Right ventricle myocardium superior (tissue), 1 donor: ENCODE measurements around the gene RND3. TPM values are rescaled to one million over a fixed set of nuclear protein-coding genes. Genes with fewer than 3 reads are reported as not detected.
A peak's percentile ranks its signal among the peaks of the same experiment; 100 is the strongest.

Source experiments
- ATAC-seq: fragments of 200-7000 bp; cut with Tn5 transposase; one replicate; pipeline ENCODE4 v1.9.1; 2020; ENCODE audit warnings: mild to moderate bottlenecking; ENCODE audit not compliant: poor library complexity
- DNase-seq: peaks from one replicate; pipeline ENCODE4 v3.0.0-alpha.2; 2020
- intact Hi-C: fragments of 100-400 bp; cut with DNase I; formaldehyde crosslinking; loops from one replicate; pipeline ENCODE4 v1.11.2; 2022
- total RNA-seq: library from RNA; stranded (reverse); fragmentation: NEBNext Ultra II Directional; extraction: Animal tissue kit (Norgen Biotek cat#: 25700); gene quantifications from one replicate; pipeline ENCODE4 v1.2.1, GENCODE V29; 2021
- donor health status: DM: no; HTN: yes; CAD: no; lungs with severe emphysema.

RND3 gene
- total RNA-seq, 1 donor from 2014 or later, result 20.4 TPM

DNA sequence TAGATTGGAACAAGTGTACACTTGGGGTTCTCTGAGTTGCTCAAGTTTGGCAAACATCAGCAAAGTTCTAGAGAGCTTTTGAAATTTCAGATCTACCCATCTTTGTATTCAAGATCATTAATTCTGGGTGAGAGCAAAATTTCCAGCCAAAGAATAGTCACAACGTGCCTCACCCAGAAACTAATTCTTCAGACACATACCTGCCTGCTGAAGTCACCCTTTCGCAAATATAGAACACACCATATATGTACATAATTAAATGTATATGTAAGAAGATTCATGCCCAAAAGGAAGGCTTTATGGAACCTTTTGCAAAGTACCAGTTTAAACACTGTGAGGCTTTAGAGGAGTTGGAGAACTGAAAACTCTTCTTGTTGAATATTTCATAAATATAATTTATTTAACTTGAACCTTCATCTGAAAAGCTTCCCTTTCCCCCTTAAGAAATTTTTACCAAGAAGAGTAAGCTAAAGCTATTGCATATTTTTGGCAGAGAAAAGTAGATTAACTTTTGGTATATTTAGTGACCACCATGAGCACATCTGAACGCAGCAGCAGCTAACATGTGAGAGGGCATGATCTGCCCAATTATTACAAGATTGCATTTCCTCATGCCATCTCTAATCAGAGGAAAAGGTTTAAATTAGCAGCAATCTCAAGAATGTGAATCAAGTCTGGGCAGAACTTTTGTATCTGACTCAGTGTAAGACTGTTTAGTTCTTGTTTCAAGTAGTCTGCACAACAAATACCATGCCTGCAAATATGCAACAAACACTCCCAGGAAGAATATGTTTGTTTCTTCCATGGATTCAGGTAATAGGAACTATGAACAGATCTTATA, 8.2 kb downstream of the RND3 start:
- DNase-seq, result no peak
- intact Hi-C loops, result no loop called here
- ATAC-seq, result no peak

DNA sequence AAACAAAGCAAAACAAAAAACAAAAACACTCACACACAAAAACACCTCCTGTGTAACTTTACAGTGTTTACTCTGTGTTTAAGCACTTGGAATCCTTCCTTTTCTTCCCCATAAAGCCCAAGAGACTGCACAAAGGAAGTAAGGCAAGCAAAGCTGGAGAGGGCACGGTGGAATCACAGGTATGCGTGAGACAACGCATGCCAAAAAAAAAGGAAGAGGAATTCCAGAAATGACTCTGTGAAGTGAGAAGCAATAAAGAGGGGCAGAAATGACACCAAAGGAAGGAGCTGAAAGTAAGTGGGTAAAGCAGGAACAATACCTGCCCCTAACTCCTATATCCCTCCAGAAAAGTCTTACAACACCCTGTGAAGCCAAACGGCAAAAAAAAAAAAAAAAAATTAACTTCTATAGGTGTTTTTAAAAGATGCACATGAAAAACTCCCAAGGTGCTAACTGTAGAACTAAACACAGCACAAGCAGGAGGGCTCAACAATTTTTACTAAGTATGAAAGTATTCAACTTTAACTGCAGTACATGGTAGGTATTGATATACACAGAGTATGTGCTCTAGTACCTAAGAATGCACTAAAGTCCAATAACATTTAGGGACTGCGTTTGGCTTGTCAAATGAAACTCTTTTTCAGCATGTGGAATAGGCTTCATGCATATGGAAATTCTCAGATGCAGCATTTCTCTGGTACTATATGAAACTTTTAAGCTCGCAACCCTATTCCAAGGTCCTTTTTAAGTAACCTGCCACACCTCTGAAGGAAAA, 9.1 kb downstream of the RND3 start:
- ATAC-seq, result no peak
- DNase-seq, result no peak
- intact Hi-C loops, result no loop called here

DNA sequence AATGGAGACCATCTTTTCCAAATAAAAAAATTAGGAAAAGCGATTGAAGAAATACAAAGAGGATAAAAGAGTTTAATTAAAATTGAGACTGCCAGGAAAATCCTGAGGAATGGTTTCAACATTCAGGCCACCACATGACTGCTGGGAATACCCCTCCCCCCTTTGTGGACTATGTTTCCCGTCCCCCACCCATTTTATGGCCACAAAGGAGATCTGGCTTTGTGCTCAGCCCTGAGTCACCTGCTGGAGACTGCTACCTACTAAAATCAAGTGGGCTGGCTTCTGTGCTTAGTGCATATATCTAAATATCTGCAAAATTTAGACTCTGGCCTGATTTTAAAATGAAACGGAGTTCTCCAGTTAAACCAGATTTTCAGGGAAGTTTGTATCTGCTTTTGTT, 10.1 kb downstream of the RND3 start:
- DNase-seq, result no peak
- no peak for ATAC-seq
- intact Hi-C loops, result no loop called here

DNA sequence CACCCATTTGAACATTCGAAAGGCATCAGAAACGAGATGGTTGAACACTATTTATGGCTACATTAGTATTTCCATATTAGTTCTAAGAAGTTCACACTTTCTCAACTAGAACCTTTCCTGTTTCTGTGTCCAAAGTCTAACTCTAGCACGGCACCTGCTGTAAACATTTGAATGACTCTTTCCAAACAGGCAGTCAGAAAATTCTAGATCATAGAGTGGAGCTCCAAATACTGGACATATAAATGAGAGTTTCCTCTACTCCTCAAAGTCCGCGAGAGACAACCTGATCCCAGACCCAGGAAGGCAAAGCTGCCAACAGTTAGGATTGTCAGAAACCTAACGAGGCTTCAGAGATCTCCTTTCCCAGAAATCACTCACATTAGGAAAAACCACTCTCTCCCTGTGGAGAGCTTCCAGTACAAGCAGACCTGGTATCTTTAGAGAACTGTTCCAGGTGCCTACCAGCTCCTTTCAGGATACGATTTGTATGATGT, 10.6 kb downstream of the RND3 start:
- DNase-seq (no peak), ATAC-seq (peak; percentile 10)
- intact Hi-C loops, result no loop called here

DNA sequence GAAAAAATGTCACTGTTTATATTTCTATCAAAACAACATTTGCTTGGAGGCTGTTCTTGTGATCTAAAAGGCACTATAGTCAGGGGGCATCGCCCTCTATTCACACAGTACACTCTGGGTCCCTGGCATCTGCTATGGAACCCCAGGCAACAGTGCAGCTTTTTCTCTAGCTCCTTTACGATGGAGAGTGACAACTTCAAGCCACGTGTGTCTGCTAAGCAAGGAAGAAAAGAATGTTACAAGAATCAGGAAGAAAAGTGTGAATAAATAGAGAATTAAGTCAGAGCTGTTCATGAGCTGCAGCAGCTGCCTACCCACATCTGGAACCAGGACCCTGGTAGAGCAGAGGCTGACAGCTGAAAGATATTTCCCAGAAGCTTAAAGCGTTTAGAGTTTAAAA, 11.2 kb downstream of the RND3 start:
- peak; percentile 27 for ATAC-seq
- DNase-seq, result no peak
- intact Hi-C loops, result no loop called here

DNA sequence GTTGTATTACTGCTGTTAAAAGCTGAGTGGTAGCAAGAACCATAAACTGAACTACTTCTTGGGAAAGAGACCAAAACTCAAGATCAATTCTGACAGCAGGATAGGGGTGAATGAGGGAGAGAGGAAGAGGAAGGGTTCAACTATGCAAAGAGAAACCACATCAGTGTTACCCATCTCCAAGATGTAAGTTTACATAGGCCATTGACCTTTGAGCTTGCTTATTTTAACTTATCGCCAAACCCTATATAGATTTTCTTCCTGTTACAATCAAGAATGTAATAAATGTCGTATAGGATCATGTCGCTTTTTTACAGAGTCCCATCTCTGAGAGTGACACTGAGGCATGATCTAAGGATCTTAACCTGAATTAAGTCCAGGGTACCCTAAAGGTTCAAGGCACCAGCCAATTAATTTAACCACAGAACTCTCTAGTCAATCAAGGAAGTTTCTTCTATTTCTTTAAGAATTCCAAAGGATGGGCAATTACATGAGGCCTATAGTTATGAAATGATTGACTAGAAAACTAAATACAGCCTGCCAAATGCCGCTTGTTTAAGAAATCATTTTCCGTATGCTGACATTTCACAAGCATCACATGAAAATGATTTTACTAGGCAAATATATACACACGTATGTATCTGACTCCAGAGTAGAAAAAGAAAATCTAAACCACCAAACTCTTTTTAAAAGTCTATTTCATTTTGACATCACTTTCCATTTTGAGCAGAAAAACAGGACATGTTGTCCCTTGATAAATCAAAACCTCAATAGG, 11.8 kb downstream of the RND3 start:
- intact Hi-C loops, result no loop called here
- ATAC-seq (no peak), DNase-seq (no peak)

DNA sequence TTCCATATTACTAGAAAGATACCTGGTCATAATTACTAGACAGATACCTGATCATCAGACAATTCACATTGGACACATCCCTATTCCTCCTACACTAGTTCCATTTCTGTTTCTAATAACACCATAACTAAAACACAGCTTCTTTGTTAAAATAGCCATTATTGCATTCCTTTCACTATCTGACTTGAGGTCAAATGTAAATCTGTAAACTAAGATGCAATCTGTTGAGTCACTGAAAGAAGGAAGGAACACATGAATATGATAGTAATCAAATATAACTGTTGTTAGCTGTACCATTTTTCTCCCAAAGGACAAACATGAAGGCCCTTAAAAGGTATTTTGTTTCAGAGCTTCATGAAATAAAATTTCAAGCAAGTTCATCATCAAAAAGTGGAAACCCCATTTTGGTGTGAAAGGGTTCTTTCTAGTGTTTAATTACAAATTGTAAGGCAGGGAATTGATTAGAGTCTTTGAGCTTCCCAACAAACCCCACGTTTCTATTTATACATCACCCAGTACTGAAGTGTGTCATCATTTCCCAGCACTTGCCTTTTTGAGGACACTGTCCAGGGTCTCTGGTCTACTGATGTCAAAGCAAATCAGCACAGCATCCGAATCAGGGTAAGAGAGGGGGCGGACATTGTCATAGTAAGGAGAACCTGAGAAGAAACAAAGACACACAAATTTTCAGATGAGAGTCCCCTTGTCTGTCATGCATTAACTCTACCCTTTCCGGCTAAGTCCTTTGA, 13.0 kb downstream of the RND3 start:
- intact Hi-C loops, result no loop called here
- ATAC-seq (no peak), DNase-seq (no peak)

DNA sequence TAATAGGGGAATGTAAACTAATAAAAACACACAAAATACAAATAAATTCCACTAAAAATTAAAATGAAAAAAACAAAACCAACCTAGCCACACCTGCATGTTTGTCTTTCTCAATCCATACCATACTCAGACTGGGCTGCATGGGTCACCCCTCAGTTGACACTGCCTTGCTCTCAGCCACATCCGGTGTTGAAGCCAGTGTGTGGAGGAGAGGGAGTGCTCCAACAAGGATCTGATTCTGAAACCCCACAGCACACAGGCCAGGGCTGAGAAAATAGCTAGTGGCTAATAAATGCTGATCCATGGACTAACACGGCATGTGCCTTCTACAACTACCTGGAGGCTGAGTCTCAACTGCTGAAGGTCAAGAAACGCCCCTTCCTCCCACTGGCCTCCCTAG, 13.7 kb downstream of the RND3 start:
- ATAC-seq (no peak), DNase-seq (no peak)
- intact Hi-C loops, result no loop called here

DNA sequence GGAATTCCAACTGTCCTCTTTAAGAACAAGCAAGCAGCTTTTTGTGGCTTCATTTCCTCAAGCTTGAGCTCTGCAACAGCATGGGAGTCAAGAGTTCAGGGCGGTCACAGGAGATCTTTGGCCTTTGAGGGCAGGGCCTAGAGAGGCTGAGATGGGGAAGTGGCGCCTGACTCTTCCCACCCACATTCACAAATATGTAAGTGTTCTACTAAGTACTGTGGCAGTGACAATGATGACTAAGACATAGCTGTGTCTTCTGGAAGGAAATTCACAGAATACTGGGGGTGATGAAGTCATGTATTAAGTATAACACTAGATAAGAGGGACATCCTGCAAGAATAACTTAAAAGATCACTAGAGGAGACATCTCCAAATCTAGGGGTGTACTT, 15.0 kb downstream of the RND3 start:
- ATAC-seq (peak; percentile 68), DNase-seq (peak; percentile 65)
- intact Hi-C loops, result no loop called here

DNA sequence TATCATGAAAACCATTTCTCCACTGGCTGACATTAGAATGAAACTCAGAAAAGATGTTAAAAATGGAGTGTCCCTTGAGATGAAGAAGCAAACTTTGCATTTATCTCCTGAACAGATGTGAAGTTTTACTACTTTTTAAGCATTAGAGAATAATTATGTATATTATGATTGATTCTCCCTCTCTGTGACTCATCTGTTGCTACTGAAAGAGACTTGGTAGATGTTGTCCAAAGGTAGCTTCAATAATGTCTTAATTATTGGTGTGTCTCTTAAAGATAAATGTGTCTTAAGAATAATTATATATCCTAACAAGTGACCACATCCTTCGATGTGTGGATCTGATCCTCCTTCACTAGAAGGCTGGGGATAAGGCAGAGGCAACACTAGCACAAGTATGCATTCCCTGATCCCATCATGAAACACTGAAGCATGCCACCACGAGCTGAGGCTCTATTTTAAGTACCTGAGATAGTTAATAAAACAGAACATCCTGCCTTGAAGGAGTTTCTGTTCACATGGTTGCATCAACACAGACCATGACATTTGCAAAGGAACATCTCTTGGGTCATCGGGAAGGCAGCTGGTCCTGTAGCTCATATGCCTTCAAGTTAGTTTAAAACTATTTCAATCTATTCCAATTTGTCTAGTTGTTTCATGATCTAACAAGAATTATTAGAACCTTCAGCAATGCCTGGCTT, 15.5 kb downstream of the RND3 start:
- intact Hi-C loops, result no loop called here
- DNase-seq (no peak), ATAC-seq (peak; percentile 3)

DNA sequence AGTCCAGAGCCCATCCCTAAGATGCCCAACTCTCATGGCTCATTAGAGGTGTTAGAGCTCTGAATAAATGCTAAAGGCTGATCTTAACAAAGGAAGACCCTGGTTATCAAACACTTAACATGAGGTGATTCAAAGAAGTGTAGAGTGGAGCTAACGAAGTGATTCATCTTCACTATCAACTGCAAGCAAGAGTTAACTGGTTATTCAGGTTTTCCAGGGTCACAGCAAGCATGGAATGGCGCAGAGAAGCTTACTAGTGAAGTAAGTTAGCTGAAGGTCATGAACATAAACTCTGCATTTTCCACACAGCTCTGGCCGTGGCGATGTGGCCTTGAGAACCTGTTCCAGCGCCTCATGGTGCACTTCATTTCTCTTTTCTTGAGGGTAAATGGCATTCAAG, 17.0 kb downstream of the RND3 start:
- intact Hi-C loops, result no loop called here
- DNase-seq (no peak), ATAC-seq (no peak)

DNA sequence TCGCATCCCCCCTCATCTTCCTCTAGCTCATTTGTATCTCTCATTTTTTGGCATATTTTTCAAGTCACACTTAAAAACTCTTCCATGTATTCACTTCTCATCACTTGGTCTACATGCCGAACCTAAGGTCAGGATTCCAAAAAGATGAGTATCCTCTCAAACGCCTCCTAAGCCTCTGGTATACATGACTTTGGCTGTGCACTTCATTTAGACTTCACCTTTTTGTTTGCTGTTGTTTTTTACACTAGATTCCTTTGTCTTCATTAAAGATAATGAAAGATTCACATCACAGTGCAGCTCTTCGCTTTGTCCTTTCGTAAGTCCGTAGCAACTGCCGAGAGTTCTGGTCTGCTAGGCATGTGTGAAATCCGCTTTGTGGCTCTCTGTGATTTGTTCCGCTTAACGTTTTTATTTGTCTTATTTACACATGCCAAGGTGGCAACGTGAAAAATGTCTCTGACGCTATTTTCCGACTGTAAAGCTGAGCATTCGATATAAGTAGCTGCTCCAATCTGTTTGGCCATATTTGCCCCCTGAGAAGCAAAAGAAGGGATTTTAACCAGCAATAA, 17.7 kb downstream of the RND3 start:
- DNase-seq (no peak), ATAC-seq (no peak)
- intact Hi-C loops, result no loop called here

DNA sequence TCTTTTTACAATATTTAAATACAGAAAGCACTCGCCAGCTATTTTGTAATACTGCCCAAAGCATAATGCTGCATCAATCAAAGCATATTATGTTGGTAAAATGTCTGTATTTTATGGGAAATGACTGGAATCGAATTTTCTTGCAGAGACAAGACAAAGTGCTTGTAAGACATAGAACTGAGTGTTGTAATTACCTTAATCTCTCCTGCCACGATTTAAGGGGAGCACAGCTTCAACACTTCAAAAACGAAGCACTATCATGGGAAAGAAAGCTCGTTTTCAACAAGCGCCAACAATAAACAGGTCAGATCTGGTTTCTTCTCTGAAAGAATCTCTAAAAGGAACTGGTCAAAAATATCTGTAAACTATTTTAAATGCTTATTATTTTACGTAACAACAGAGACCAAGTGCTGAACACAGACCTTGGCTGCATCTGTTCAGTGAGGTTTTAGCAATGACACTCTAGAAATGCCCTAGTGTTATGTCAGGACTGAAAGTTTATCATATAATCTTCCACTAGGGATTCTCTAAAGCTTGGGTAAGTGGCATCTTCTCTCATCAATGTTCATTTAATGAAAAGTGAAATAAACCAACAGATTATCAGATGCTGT, 19.0 kb downstream of the RND3 start:
- ATAC-seq, result no peak
- no peak for DNase-seq
- intact Hi-C loops, result no loop called here

DNA sequence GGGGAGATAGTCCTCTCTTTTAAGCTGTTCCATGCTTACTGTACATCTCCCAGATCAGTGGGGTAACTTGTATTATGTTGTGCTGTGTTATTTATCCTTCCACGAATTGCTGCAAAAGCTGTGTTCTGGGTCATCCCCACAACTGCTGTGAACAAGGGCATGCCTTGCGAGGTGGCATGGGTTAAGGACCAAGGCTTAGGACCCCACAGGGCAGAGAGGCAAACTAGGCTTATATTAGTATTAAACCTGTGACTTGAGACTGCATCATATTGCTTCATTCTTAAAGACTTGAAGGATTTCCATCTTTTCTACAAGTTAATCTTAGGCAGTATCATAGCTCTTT, 19.9 kb downstream of the RND3 start:
- DNase-seq (no peak), ATAC-seq (no peak)
- intact Hi-C loops, result no loop called here

DNA sequence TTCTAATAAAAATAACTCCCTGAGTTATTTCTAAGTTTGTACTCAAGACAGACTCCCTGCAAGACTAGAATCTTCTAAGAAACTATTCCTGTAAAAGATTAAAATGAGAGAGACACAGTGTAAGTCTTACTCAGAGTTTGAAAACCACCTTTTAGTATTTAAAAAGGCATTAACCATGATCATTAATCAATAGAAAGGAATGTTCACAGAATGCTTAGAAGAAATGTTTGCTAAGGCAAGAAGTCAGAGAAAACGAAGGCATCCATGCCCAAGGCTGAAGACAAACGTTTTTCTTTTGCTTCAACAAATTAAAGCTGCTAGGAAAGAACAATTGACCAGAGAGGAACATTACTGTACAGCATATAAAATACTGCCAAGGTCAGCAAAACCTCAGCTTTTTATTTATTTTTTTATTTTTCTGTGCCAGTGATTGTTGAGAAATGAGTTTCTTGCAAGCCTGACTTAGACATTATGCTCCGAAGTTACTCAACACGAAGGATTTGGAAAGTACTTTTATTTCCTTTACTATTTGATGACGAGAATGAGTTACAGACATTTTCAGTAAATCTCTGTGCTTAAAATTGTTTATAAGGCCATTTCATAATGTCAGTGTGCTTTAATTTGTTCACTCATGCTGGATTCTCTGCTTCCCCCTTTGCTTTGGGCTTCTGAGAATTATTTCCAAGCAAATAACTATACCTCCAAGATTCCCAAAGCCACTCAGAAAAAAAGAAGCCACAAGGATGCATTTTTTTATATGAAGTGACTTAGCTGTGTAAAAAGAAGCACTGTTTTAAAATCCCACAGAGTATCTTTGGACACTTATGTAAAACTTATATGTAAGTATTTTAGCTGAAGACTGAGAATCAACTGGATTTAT, 20.5 kb downstream of the RND3 start:
- intact Hi-C loops, result no loop called here
- DNase-seq (no peak), ATAC-seq (peak; percentile 56)

DNA sequence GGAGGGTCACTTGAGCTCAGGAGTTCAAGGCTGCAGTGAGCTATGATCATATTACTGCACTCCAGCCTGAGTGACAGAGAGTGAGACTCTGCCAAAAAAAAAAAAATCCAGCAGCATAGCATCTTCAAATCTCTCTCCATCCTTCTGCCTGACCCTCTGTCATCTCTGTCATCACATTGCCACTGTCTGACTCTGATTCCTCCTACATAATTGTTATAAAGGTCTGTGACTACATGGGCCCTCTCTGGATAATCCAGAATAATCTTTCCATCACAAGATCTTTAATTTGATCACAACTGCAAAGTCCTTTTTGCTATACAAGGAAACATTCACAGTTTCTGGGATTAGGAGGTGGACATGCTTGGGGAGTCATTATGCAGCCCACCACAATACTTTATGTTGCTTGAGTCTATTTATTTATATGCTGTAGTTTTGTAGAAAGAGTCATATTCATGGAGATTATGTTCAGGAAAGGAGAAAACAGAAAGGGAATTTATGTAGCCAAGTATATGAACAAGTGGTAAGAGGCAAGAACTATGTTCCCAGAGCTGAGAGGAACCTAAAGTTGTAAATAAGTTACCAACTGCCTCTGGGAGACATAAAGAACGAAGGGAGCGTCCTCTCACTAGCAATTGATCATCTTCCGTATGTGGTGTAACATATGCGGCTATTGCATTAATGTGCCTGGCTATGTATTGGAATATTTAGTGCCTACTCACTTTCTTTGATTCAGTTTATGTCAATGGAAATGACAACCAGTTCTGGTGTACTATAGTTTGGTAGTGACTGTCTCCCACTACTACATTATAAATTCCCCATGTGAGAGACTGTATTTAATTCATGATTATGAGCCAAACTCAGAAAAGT, 21.5 kb downstream of the RND3 start:
- DNase-seq, result no peak
- no peak for ATAC-seq
- intact Hi-C loops, result no loop called here
